Measurements from ENCODE around the gene C17orf113. TPM values are rescaled to one million over a fixed set of nuclear protein-coding genes. Genes with fewer than 3 reads are reported as not detected.
A peak's percentile ranks its signal among the peaks of the same experiment; 100 is the strongest.

The C17orf113 gene
- total and polyA plus RNA-seq, 2 of the 13 experiments (the other 11 are each of a cell fraction or from before 2014, with no cell fraction given): 0.87 to 1.1 TPM

- TF ChIP-seq HIC2 (CRISPR knock-in tag; IDR thresholded peaks at IDR 0.05; ENCODE audit: low read depth): no peak
- TF ChIP-seq ZMAT3 (CRISPR knock-in tag; conservative IDR thresholded peaks at IDR 0.05): no peak
- no peak for TF ChIP-seq POLR2AphosphoS2 (IDR thresholded peaks at IDR 0.05; ENCODE audit: low read depth, low read length)
- 0 out of 2 replicates have a peak, but pooled peaks have one; percentile 29 for TF ChIP-seq MXD3 (CRISPR knock-in tag; IDR thresholded peaks at IDR 0.05)
- no peak for TF ChIP-seq SNRNP70 (IDR thresholded peaks at IDR 0.05; ENCODE audit: low read depth, low read length)
- peak; percentile 56; the same call in 1 of the 2 replicates for TF ChIP-seq UBTF (CRISPR knock-in tag; IDR thresholded peaks at IDR 0.05)
- no peak for TF ChIP-seq ZBTB8A (CRISPR knock-in tag; IDR thresholded peaks at IDR 0.05; ENCODE audit: borderline replicate concordance, low read depth)
- no peak for TF ChIP-seq ZNF318 (CRISPR knock-in tag; IDR thresholded peaks at IDR 0.05)
- TF ChIP-seq NFE2 (CRISPR knock-in tag; IDR thresholded peaks at IDR 0.05): no peak
- TF ChIP-seq TRIM22 (IDR thresholded peaks at IDR 0.05): no peak
- TF ChIP-seq PPARG (CRISPR knock-in tag; conservative IDR thresholded peaks at IDR 0.05): no peak
- no peak for TF ChIP-seq TBL1XR1 (IDR thresholded peaks at IDR 0.05; ENCODE audit: borderline replicate concordance, low read length, partially characterized antibody)
Measured at GRCh38 chr17:42067371-42068091, 17.1 kb upstream of the C17orf113 start (continued).

Measured in HepG2 (cell line).